Left hindlimb (tissue), 1 donor: Measurements from ENCODE around the gene ITPRIP.

Source experiments
- DNase-seq: peaks from one replicate; pipeline ENCODE4 v3.0.0-alpha.2; 2018

Gene ITPRIP

GRCh38 chr10:104340111-104340526 lies 1.9 kb upstream of the ITPRIP start:
- no peak for DNase-seq

GRCh38 chr10:104339469-104340110 lies 1.3 kb upstream of the ITPRIP start:
- DNase-seq = peak; percentile 68

- DNase-seq = no peak
Measured at GRCh38 chr10:104337521-104337984, 712 bp downstream of the ITPRIP start.

- DNase-seq = no peak
Measured at GRCh38 chr10:104336821-104337467, 1.3 kb downstream of the ITPRIP start.

- no peak for DNase-seq
Measured at GRCh38 chr10:104334965-104335650, 3.2 kb downstream of the ITPRIP start.

GRCh38 chr10:104334561-104334960 lies 3.7 kb downstream of the ITPRIP start:
- DNase-seq = no peak

- no peak for DNase-seq
Measured at GRCh38 chr10:104333728-104334373, 4.4 kb downstream of the ITPRIP start.

- DNase-seq = no peak
Measured at GRCh38 chr10:104333032-104333727, 5.1 kb downstream of the ITPRIP start.

- no peak for DNase-seq
Measured at GRCh38 chr10:104332243-104333031, 5.8 kb downstream of the ITPRIP start.

- peak; percentile 49 for DNase-seq
Measured at GRCh38 chr10:104331208-104331838, 6.9 kb downstream of the ITPRIP start.

GRCh38 chr10:104330168-104331110 lies 7.8 kb downstream of the ITPRIP start:
- DNase-seq = peak; percentile 86

GRCh38 chr10:104329735-104330134 lies 8.5 kb downstream of the ITPRIP start:
- peak; percentile 29 for DNase-seq

- DNase-seq = peak; percentile 76
Measured at GRCh38 chr10:104328896-104329710, 9.2 kb downstream of the ITPRIP start.

- DNase-seq = no peak
Measured at GRCh38 chr10:104328646-104328895, 9.7 kb downstream of the ITPRIP start.

- peak; percentile 75 for DNase-seq
Measured at GRCh38 chr10:104327745-104328645, 10.3 kb downstream of the ITPRIP start.

GRCh38 chr10:104326991-104327610 lies 11.2 kb downstream of the ITPRIP start:
- DNase-seq = no peak

- DNase-seq = no peak
Measured at GRCh38 chr10:104325436-104326435, 12.5 kb downstream of the ITPRIP start.
